Muscle of leg (tissue), 11 donors: ENCODE measurements around the gene MINDY4. TPM values are rescaled to one million over a fixed set of nuclear protein-coding genes. Genes with fewer than 3 reads are reported as not detected.

Source experiments
- DNase-seq: peaks from one replicate; pipeline ENCODE4 v3.0.0; 2013
- H3K27ac ChIP-seq: one replicate; pipeline ENCODE4 v1.5.1; 2013; ENCODE audit warnings: mild to moderate bottlenecking, low read length, control low read depth
- H3K27me3 ChIP-seq: one replicate; pipeline ENCODE4 v1.6.1; 2013; ENCODE audit warnings: low read length; ENCODE audit not compliant: control insufficient read depth, insufficient read depth
- H3K36me3 ChIP-seq: one replicate; pipeline ENCODE4 v1.6.1; 2013; ENCODE audit warnings: low read length; ENCODE audit not compliant: control insufficient read depth, insufficient read depth
- H3K4me1 ChIP-seq: one replicate; pipeline ENCODE4 v1.6.1; 2013; ENCODE audit warnings: low read length; ENCODE audit not compliant: control insufficient read depth, insufficient read depth
- H3K4me3 ChIP-seq: one replicate; pipeline ENCODE4 v1.5.1; 2013; ENCODE audit warnings: low read length, control low read depth
- H3K9me3 ChIP-seq: replicated peaks from 2 replicates; pipeline ENCODE4 v1.6.1; 2013; ENCODE audit warnings: low read depth, low read length; ENCODE audit not compliant: control insufficient read depth
- WGBS: methylation state at CpG from one replicate; pipeline ENCODE4 v1.1.5; 2013; ENCODE audit warnings: missing lambda C conversion rate; ENCODE audit not compliant: insufficient coverage; 5-methylcytosine and 5-hydroxymethylcytosine counted together
- polyA plus RNA-seq, 8 donors: library from polyadenylated mRNA; unstranded; fragments of 120-200 nt; gene quantifications; one replicate each; pipeline versions ENCODE4 v1.2.1 to v1.2.3, GENCODE V29; 2013; ENCODE audit warnings: inconsistent platforms in 1 of 8, low replicate concordance in 1 of 8; ENCODE audit not compliant: insufficient read length in 8 of 8, insufficient read depth in 1 of 8
- total RNA-seq: library from RNA; stranded (reverse); fragments of 120-200 nt; gene quantifications from one replicate; pipeline ENCODE4 v1.2.4, GENCODE V29; 2013

The MINDY4 gene
- total and polyA plus RNA-seq, 9 donors = 4.0 to 6.6 (median 5.7) TPM

DNA sequence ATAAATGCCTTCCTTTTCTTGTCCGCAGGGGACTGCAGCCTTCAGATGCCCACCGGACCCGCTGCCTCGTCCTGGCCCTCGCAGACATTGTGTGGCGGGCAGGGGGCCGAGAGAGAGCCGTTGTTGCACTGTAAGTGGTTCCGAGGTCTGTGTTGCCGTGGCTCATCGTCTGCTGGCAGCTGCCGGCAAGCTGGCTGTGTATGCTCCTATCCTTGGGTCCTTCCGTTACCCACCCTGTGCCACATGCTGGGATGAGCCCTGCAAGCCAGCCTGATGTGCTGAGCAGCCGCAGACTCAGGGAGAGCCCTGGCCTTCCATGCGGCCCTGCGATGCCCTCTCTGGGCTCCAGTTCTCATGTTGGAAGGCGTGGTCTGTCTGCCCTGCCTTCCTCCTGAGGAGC is 79.2 kb downstream of the MINDY4 start:
- Histone ChIP-seq H3K4me1 (peaks cover 51% of the 10 kb centered on the region), H3K27me3 (no peaks in the 10 kb centered on the region), H3K27ac (no peak overlapping the region), H3K36me3 (peaks cover 10% of the 10 kb centered on the region), H3K4me3 (no peak overlapping the region), H3K9me3 (no peaks in the 10 kb centered on the region)
- DNase-seq = no peak
- WGBS = 92% methylated on average over 16 of the region's 17 CpGs

DNA sequence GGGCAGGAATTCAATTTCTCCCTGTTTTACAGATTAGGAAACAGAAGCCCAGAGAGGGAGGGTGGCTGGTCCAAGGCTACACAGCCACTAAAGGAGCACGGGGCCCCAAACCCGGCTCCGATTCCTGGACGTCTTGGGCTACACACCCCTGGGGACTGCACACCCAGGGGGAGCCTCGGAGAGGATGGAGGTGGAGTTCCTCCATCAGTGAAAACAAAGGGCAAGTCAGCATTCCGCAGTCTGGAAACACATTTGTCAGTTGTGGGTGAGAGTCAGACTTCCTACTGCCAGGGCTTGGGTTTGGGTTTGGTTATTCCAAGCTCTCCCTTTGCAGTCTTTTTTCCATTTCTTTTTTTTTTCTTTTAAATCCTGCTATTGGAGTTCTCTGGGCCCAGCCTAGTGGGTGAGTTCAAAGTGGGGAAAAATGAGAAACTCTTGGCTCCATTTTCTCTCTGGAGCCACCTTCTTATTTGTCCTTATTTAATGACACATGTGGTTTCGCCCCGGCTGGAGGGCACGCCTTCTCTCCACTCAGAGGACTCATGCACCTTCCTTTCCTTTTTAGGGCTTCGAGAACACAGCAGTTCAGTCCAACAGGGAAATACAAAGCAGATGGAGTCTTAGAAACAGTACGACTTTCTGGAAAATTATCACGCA is 80.6 kb downstream of the MINDY4 start:
- WGBS = 39% methylated on average over 7 of the region's 12 CpGs
- Histone ChIP-seq H3K27me3 (no peaks in the 10 kb centered on the region), H3K4me1 (peaks cover 40% of the 10 kb centered on the region), H3K27ac (peak overlapping the region; percentile 95), H3K4me3 (no peak overlapping the region), H3K9me3 (no peaks in the 10 kb centered on the region), H3K36me3 (peaks cover 13% of the 10 kb centered on the region)
- DNase-seq = peak; percentile 95

- no peak for DNase-seq
- no peaks in the 10 kb centered on the region for H3K9me3 ChIP-seq
- peaks cover 14% of the 10 kb centered on the region for H3K36me3 ChIP-seq
- peak overlapping the region; percentile 95 for H3K27ac ChIP-seq
- peaks cover 40% of the 10 kb centered on the region for H3K4me1 ChIP-seq
- no peak overlapping the region for H3K4me3 ChIP-seq
- H3K27me3 ChIP-seq = no peaks in the 10 kb centered on the region
- WGBS = 6% methylated on average over 2 of the region's 4 CpGs
These were observed 81.1 kb downstream of the MINDY4 start for GRCh38 chr7:30852308-30852684.

DNA sequence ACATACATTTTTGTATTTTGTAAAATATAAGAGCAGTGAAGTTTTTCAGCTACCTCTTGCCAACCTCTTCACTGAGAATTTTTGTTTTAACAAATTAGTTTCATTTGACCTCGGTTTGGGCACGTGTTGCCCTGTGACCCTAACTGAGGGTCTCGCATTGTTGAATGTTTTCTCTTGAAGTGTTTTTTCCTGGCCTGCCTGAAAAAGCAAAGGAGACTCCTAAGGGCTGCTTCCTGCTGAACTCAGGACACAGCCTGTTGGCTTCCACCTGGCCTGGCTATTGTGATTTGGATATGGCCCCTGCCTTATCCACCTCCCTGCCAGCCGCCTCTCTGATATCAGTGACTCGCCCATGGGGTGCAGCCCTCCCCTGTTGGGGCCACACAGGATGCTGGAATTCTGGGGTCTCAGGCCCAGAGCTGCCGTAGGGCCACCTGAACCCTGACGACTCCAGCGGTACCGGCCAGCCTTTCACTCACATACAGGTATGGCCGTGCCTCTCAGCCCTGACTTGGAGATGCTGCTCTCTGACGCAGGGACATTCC is 81.6 kb downstream of the MINDY4 start:
- peak overlapping the region; percentile 95 for H3K27ac ChIP-seq
- WGBS = 83% methylated on average over 10 of the region's 11 CpGs
- peaks cover 17% of the 10 kb centered on the region for H3K36me3 ChIP-seq

DNA sequence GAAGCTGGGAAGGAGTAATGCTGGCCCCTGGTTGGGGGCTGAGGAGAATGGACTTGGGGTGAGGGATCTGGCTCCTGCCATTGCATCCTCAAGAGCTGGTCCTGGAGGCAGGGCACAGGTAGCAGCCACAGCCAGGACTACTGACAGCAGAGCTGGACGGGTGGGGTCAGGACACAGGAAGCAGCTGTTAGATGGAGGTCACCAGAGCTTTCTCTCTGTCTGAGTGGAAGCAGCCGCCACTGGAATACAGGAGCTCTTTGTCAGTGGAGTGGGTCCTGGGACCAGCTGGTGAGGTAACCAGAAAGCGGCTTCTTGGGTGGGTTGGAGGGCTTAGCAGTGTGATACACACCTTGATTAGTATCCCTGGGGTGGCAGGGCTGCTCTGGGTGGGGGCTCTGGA is 82.4 kb downstream of the MINDY4 start:
- no peak overlapping the region for H3K4me3 ChIP-seq
- H3K4me1 ChIP-seq = peaks cover 37% of the 10 kb centered on the region
- H3K9me3 ChIP-seq = no peaks in the 10 kb centered on the region
- 56% methylated on average over 2 of the region's 3 CpGs for WGBS
- peak overlapping the region; percentile 95 for H3K27ac ChIP-seq
- H3K27me3 ChIP-seq = no peaks in the 10 kb centered on the region
- DNase-seq = no peak
- peaks cover 21% of the 10 kb centered on the region for H3K36me3 ChIP-seq

More for the DNA sequence above, 81.6 kb downstream of the MINDY4 start:
- Histone ChIP-seq H3K27me3 (no peaks in the 10 kb centered on the region), H3K9me3 (no peaks in the 10 kb centered on the region), H3K4me3 (no peak overlapping the region), H3K4me1 (peaks cover 40% of the 10 kb centered on the region)
- no peak for DNase-seq

DNA sequence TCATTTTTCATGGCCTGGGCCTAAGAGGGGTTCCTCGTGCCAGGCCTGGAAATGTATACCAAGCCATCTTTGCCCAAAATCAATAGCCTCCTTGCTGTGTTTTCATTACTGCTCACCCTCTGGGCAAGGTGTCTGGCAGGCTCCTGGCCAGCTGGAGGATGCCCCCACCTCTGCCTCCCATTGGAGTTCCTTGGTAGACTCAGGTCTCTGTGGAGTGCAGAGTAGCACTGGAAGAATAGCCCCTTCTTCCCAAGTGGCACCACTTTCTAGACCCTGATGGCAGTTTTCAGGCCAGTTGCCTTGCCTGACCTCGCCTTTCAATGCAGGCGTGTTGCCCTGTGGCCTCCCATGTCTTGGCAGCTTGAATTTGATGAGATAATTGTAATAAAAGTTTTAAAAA is 84.7 kb downstream of the MINDY4 start:
- Histone ChIP-seq H3K4me3 (no peak overlapping the region), H3K4me1 (peaks cover 31% of the 10 kb centered on the region), H3K27me3 (no peaks in the 10 kb centered on the region), H3K9me3 (no peaks in the 10 kb centered on the region), H3K27ac (no peak overlapping the region), H3K36me3 (peaks cover 25% of the 10 kb centered on the region)
- WGBS = 79% methylated on average over 2 of the region's 3 CpGs
- DNase-seq = no peak

- no peak for DNase-seq
- Histone ChIP-seq H3K27me3 (no peaks in the 10 kb centered on the region), H3K4me1 (peaks cover 20% of the 10 kb centered on the region), H3K36me3 (peaks cover 29% of the 10 kb centered on the region), H3K4me3 (no peak overlapping the region), H3K9me3 (no peaks in the 10 kb centered on the region), H3K27ac (no peak overlapping the region)
- 100% methylated on average over 1 of the region's 2 CpGs for WGBS
These were observed 87.4 kb downstream of the MINDY4 start for GRCh38 chr7:30858576-30858975.

GRCh38 chr7:30859202-30859939 is 88.2 kb downstream of the MINDY4 start:
- Histone ChIP-seq H3K4me1 (peaks cover 22% of the 10 kb centered on the region), H3K4me3 (no peak overlapping the region), H3K9me3 (no peaks in the 10 kb centered on the region), H3K36me3 (peaks cover 26% of the 10 kb centered on the region), H3K27me3 (no peaks in the 10 kb centered on the region), H3K27ac (no peak overlapping the region)
- DNase-seq = no peak
- WGBS = 94% methylated on average over 9 of the region's 10 CpGs

GRCh38 chr7:30859940-30860496 is 88.8 kb downstream of the MINDY4 start:
- WGBS = 66% methylated on average over 7 of the region's 13 CpGs
- H3K4me1 ChIP-seq = peaks cover 25% of the 10 kb centered on the region
- H3K9me3 ChIP-seq = no peaks in the 10 kb centered on the region
- peaks cover 21% of the 10 kb centered on the region for H3K36me3 ChIP-seq
- no peak for DNase-seq
- H3K27me3 ChIP-seq = no peaks in the 10 kb centered on the region
- no peak overlapping the region for H3K27ac ChIP-seq
- H3K4me3 ChIP-seq = no peak overlapping the region

DNA sequence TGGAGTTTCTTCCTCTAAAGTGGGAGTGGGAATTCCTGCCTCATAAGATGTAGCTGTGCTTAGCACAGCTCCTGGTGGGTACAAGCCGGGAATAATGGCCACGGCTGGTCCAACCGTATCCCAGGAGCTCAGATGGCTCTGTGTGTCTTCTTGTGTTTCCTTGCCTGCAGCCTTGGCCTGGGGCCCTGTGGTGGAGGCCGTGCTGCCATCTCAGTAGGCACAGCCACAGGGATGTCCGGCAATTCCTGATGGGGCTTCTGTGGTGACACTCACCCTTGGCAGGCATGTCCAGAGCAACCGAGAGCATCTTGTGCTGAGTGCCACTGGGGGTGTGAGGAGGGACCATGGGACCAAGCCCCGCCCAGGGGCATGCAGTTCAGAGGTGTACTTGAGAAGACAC is 90.4 kb downstream of the MINDY4 start:
- 90% methylated on average over 6 of the region's 7 CpGs for WGBS
- Histone ChIP-seq H3K27ac (no peak overlapping the region), H3K4me1 (peaks cover 26% of the 10 kb centered on the region), H3K4me3 (no peak overlapping the region), H3K27me3 (no peaks in the 10 kb centered on the region), H3K36me3 (peaks cover 20% of the 10 kb centered on the region), H3K9me3 (no peaks in the 10 kb centered on the region)
- no peak for DNase-seq
